GM04504 (cell line): Measurements from ENCODE around the gene DMC1.
"Not testable (repeated sequence)": the region's sequence is repeated elsewhere in the genome, so short reads cannot be mapped to it uniquely, and the experiment has no call there.

Experiments used
- DNase-seq: peaks from one replicate; pipeline ENCODE4 v3.0.0-alpha.2; 2012; ENCODE audit warnings: low read depth

Gene DMC1

GRCh38 chr22:38569972-38570778 is at the start of gene DMC1:
Gene DMC1 (minus strand): TSS chr22:38570183. CDS start chr22:38568256, 1,927 bp downstream.
- peak; percentile 51 for DNase-seq

GRCh38 chr22:38618682-38619081 is 48.7 kb upstream of the DMC1 start:
- DNase-seq = no peak

- DNase-seq = no peak
These were observed 48.3 kb upstream of the DMC1 start for GRCh38 chr22:38618258-38618657.

GRCh38 chr22:38615064-38615405 is 45.1 kb upstream of the DMC1 start:
- not testable (repeated sequence) for DNase-seq

- DNase-seq = peak; percentile 3
These were observed 44.5 kb upstream of the DMC1 start for GRCh38 chr22:38614332-38615063.

- DNase-seq = no peak
These were observed 43.6 kb upstream of the DMC1 start for GRCh38 chr22:38613588-38613987.

- no peak for DNase-seq
These were observed 42.4 kb upstream of the DMC1 start for GRCh38 chr22:38612217-38613006.

GRCh38 chr22:38611559-38611958 is 41.6 kb upstream of the DMC1 start:
- no peak for DNase-seq

GRCh38 chr22:38610234-38610633 is 40.3 kb upstream of the DMC1 start:
- no peak for DNase-seq

GRCh38 chr22:38608992-38609750 is 39.2 kb upstream of the DMC1 start:
- no peak for DNase-seq

- DNase-seq = no peak
These were observed 37.7 kb upstream of the DMC1 start for GRCh38 chr22:38607680-38608079.

GRCh38 chr22:38602166-38602565 is 32.2 kb upstream of the DMC1 start:
- no peak for DNase-seq

- no peak for DNase-seq
These were observed 31.3 kb upstream of the DMC1 start for GRCh38 chr22:38601221-38601764.

- no peak for DNase-seq
These were observed 29.5 kb upstream of the DMC1 start for GRCh38 chr22:38599466-38599865.

GRCh38 chr22:38582923-38583322 is 12.9 kb upstream of the DMC1 start:
- DNase-seq = not testable (repeated sequence)

- DNase-seq = no peak
These were observed 8.5 kb upstream of the DMC1 start for GRCh38 chr22:38578505-38578904.

- DNase-seq = peak; percentile 17
These were observed 2.1 kb upstream of the DMC1 start for GRCh38 chr22:38572065-38572464.

GRCh38 chr22:38570779-38571364 is 889 bp upstream of the DMC1 start:
- DNase-seq = no peak

GRCh38 chr22:38569181-38569971 is 607 bp downstream of the DMC1 start:
- DNase-seq = no peak

GRCh38 chr22:38567531-38568285 is 2.3 kb downstream of the DMC1 start:
- DNase-seq = no peak
